Neural progenitor cell (in vitro differentiated cells): ENCODE results near the gene TANK. TPM values are rescaled to one million over a fixed set of nuclear protein-coding genes. Genes with fewer than 3 reads are reported as not detected.

Source experiments
- DNase-seq: peaks from one replicate; pipeline ENCODE4 v3.0.0-alpha.2; 2016; ENCODE audit warnings: low spot score
- H2AFZ ChIP-seq: fragments of 200-600 bp; sonication (generic); replicated peaks from 2 replicates; pipeline ENCODE4 v1.6.1; 2016; ENCODE audit warnings: antibody characterized with exemption
- H3F3A ChIP-seq: fragments of 200-600 bp; sonication (generic); 2 replicates; pipeline ENCODE4 v1.6.1; 2016; ENCODE audit warnings: antibody characterized with exemption, low read depth
- H3K27ac ChIP-seq: fragments of 200-600 bp; sonication (generic); 2 replicates; pipeline ENCODE4 v1.5.1; 2016; ENCODE audit warnings: mild to moderate bottlenecking
- H3K27me3 ChIP-seq: fragments of 200-600 bp; sonication (generic); 2 replicates; pipeline ENCODE4 v1.6.1; 2016; ENCODE audit warnings: mild to moderate bottlenecking, moderate library complexity
- H3K36me3 ChIP-seq: fragments of 200-600 bp; sonication (generic); 2 replicates; pipeline ENCODE4 v1.5.1; 2016
- H3K4me1 ChIP-seq: fragments of 200-600 bp; sonication (generic); 2 replicates; pipeline ENCODE4 v1.6.1; 2016; ENCODE audit warnings: mixed run types
- H3K4me2 ChIP-seq: fragments of 200-600 bp; sonication (generic); 2 replicates; pipeline ENCODE4 v1.6.1; 2016
- H3K4me3 ChIP-seq: fragments of 200-600 bp; sonication (generic); 2 replicates; pipeline ENCODE4 v1.5.1; 2016
- H3K79me2 ChIP-seq: fragments of 200-600 bp; sonication (generic); 2 replicates; pipeline ENCODE4 v1.6.1; 2016; ENCODE audit warnings: low read depth
- H3K9ac ChIP-seq: fragments of 200-600 bp; sonication (generic); 2 replicates; pipeline ENCODE4 v1.6.1; 2016
- H3K9me3 ChIP-seq: fragments of 200-600 bp; sonication (generic); 2 replicates; pipeline ENCODE4 v1.5.1; 2016; ENCODE audit warnings: low read depth
- H4K20me1 ChIP-seq: fragments of 200-600 bp; sonication (generic); 2 replicates; pipeline ENCODE4 v1.6.1; 2016; ENCODE audit warnings: low read depth
- H3K27ac Mint-ChIP-seq: 3 replicates; pipeline ENCODE4 v1.8.0; 2021; ENCODE audit warnings: mixed read lengths
- H3K27me3 Mint-ChIP-seq: 2 replicates; pipeline ENCODE4 v1.8.0; 2022; ENCODE audit warnings: low read depth, mild to moderate bottlenecking, inconsistent platforms, moderate library complexity, mixed read lengths; ENCODE audit not compliant: insufficient read depth
- H3K36me3 Mint-ChIP-seq: 3 replicates; pipeline ENCODE4 v1.8.0; 2021; ENCODE audit warnings: mixed read lengths
- H3K4me1 Mint-ChIP-seq: 3 replicates; pipeline ENCODE4 v1.8.0; 2021; ENCODE audit warnings: mixed read lengths
- H3K4me3 Mint-ChIP-seq: 3 replicates; pipeline ENCODE4 v1.8.0; 2021; ENCODE audit warnings: mild to moderate bottlenecking, moderate library complexity, mixed read lengths
- H3K9me3 Mint-ChIP-seq: 3 replicates; pipeline ENCODE4 v1.8.0; 2020; ENCODE audit warnings: mixed read lengths
- CTCF ChIP-seq: fragments of 200-600 bp; sonication (generic); IDR thresholded peaks from 2 replicates; pipeline ENCODE4 v1.5.1; 2017; ENCODE audit warnings: antibody characterized with exemption, mild to moderate bottlenecking
- EZH2 ChIP-seq: fragments of 200-600 bp; sonication (generic); IDR thresholded peaks from 2 replicates; pipeline ENCODE4 v1.6.1; 2017; ENCODE audit warnings: antibody characterized with exemption, mild to moderate bottlenecking, moderate library complexity
- EZH2phosphoT487 ChIP-seq: fragments of 200-600 bp; sonication (generic); IDR thresholded peaks from 2 replicates; pipeline ENCODE4 v1.6.1; 2017; ENCODE audit warnings: antibody characterized with exemption
- total RNA-seq: library from RNA; depleted of rRNA; stranded (reverse); fragments of >200 nt; gene quantifications from 2 replicates; pipeline ENCODE4 v1.2.3, GENCODE V29; 2015; ENCODE audit warnings: low replicate concordance

TANK gene
- total RNA-seq, 1 donor from 2014 or later: 43.5 TPM

- H2AFZ ChIP-seq: no peak overlapping the region
- H3K27me3 ChIP-seq: no peaks in the 10 kb centered on the region
- peak overlapping the region; percentile 69 for H3K4me3 ChIP-seq
- H3K27ac ChIP-seq: no peak overlapping the region
- no peak for DNase-seq
- H3F3A ChIP-seq: peaks cover 3% of the 10 kb centered on the region
- Mint-ChIP-seq H3K27ac (no peak overlapping the region), H3K27me3 (no peaks in the 10 kb centered on the region), H3K9me3 (no peaks in the 10 kb centered on the region), H3K36me3 (no peaks in the 10 kb centered on the region), H3K4me3 (peak overlapping the region; percentile 100), H3K4me1 (peaks cover 14% of the 10 kb centered on the region)
- H3K9ac ChIP-seq: no peak overlapping the region
- peaks cover 29% of the 10 kb centered on the region for H3K79me2 ChIP-seq
- H3K4me1 ChIP-seq: peaks cover 9% of the 10 kb centered on the region
- H3K4me2 ChIP-seq: peak overlapping the region; percentile 51
- H4K20me1 ChIP-seq: no peaks in the 10 kb centered on the region
- H3K36me3 ChIP-seq: no peaks in the 10 kb centered on the region
- no peak for TF ChIP-seq EZH2phosphoT487
- peak; percentile 31 for TF ChIP-seq EZH2
- no peaks in the 10 kb centered on the region for H3K9me3 ChIP-seq
These were observed 587 bp upstream of the TANK start for GRCh38 chr2:161159456-161160225.

GRCh38 chr2:161161074-161161706, 962 bp downstream of the TANK start:
- no peaks in the 10 kb centered on the region for H3K27me3 Mint-ChIP-seq
- Histone ChIP-seq H4K20me1 (no peaks in the 10 kb centered on the region), H3K27me3 (no peaks in the 10 kb centered on the region), H3K9me3 (no peaks in the 10 kb centered on the region), H3K4me1 (peaks cover 9% of the 10 kb centered on the region), H3K27ac (no peak overlapping the region), H2AFZ (peak overlapping the region; percentile 77), H3K9ac (peak overlapping the region; percentile 48), H3K4me3 (peak overlapping the region; percentile 69), H3F3A (peaks cover 3% of the 10 kb centered on the region), H3K79me2 (peaks cover 29% of the 10 kb centered on the region), H3K4me2 (peak overlapping the region; percentile 87), H3K36me3 (no peaks in the 10 kb centered on the region)
- no peak for TF ChIP-seq EZH2
- no peak for TF ChIP-seq EZH2phosphoT487
- no peak for TF ChIP-seq CTCF
- peak overlapping the region; percentile 51 for H3K27ac Mint-ChIP-seq
- peaks cover 14% of the 10 kb centered on the region for H3K4me1 Mint-ChIP-seq
- H3K4me3 Mint-ChIP-seq: peak overlapping the region; percentile 100
- peak; percentile 52 for DNase-seq
- peaks cover under 1% of the 10 kb centered on the region for H3K36me3 Mint-ChIP-seq
- no peaks in the 10 kb centered on the region for H3K9me3 Mint-ChIP-seq

- no peaks in the 10 kb centered on the region for H3K9me3 Mint-ChIP-seq
- H3K27me3 Mint-ChIP-seq: no peaks in the 10 kb centered on the region
- H3K79me2 ChIP-seq: peaks cover 29% of the 10 kb centered on the region
- H3K4me2 ChIP-seq: no peak overlapping the region
- peaks cover 7% of the 10 kb centered on the region for H3K36me3 Mint-ChIP-seq
- H4K20me1 ChIP-seq: no peaks in the 10 kb centered on the region
- H3K36me3 ChIP-seq: no peaks in the 10 kb centered on the region
- H3F3A ChIP-seq: peaks cover 3% of the 10 kb centered on the region
- H3K9ac ChIP-seq: no peak overlapping the region
- TF ChIP-seq EZH2phosphoT487: no peak
- TF ChIP-seq CTCF: no peak
- no peak for TF ChIP-seq EZH2
- no peaks in the 10 kb centered on the region for H3K27me3 ChIP-seq
- H3K27ac Mint-ChIP-seq: no peak overlapping the region
- H3K4me1 Mint-ChIP-seq: peaks cover 14% of the 10 kb centered on the region
- no peak overlapping the region for H3K27ac ChIP-seq
- H3K4me3 Mint-ChIP-seq: no peak overlapping the region
- no peaks in the 10 kb centered on the region for H3K9me3 ChIP-seq
- no peak for DNase-seq
- H2AFZ ChIP-seq: no peak overlapping the region
- no peak overlapping the region for H3K4me3 ChIP-seq
- peaks cover 9% of the 10 kb centered on the region for H3K4me1 ChIP-seq
These were observed 3.2 kb downstream of the TANK start for GRCh38 chr2:161163440-161163839.

GRCh38 chr2:161164161-161164560, 3.9 kb downstream of the TANK start:
- Histone ChIP-seq H3K4me3 (no peak overlapping the region), H3K9ac (no peak overlapping the region), H3F3A (peaks cover 3% of the 10 kb centered on the region), H3K4me1 (peaks cover 9% of the 10 kb centered on the region), H3K27ac (no peak overlapping the region), H3K4me2 (no peak overlapping the region), H4K20me1 (no peaks in the 10 kb centered on the region), H3K27me3 (no peaks in the 10 kb centered on the region), H2AFZ (no peak overlapping the region), H3K9me3 (no peaks in the 10 kb centered on the region), H3K79me2 (peaks cover 29% of the 10 kb centered on the region), H3K36me3 (no peaks in the 10 kb centered on the region)
- peaks cover 7% of the 10 kb centered on the region for H3K36me3 Mint-ChIP-seq
- no peaks in the 10 kb centered on the region for H3K27me3 Mint-ChIP-seq
- no peak overlapping the region for H3K4me3 Mint-ChIP-seq
- no peak overlapping the region for H3K27ac Mint-ChIP-seq
- no peak for DNase-seq
- no peaks in the 10 kb centered on the region for H3K9me3 Mint-ChIP-seq
- H3K4me1 Mint-ChIP-seq: peaks cover 14% of the 10 kb centered on the region
- TF ChIP-seq EZH2: no peak
- TF ChIP-seq CTCF: no peak
- TF ChIP-seq EZH2phosphoT487: no peak
